A673 (cell line): Measurements from ENCODE around the gene PRKAG2. TPM values are rescaled to one million over a fixed set of nuclear protein-coding genes. Genes with fewer than 3 reads are reported as not detected.

Experiments used
- BruUV-seq: library from RNA; stranded (reverse); fragments of 400-500 nt; replicated peaks from 2 replicates; lab custom pipeline; 2021; lab: Mats Ljungman, UMichigan
- CTCF ChIA-PET: fragments of 300-600 bp; sonication (Branson Sonifier 250); formaldehyde crosslinking; loops from one replicate; lab custom pipeline; 2022; ENCODE audit warnings: antibody characterized with exemption; lab: Charles Lee
- POLR2A ChIA-PET: fragments of 300-600 bp; sonication (Branson Sonifier 250); formaldehyde crosslinking; loops from one replicate; lab custom pipeline; 2022; ENCODE audit warnings: antibody characterized with exemption; ENCODE audit not compliant: low non-redundant PET; lab: Charles Lee
- DNase-seq: peaks from one replicate; pipeline ENCODE4 v3.0.0-alpha.2; 2015; ENCODE audit warnings: low spot score
- H3K27ac ChIP-seq: fragments of 200-600 bp; sonication (generic); 2 replicates; pipeline ENCODE4 v1.5.1; 2016; ENCODE audit warnings: mixed run types, low read depth, mild to moderate bottlenecking, mixed read lengths, antibody characterized with exemption, low read length; ENCODE audit not compliant: poor library complexity, severe bottlenecking
- H3K27me3 ChIP-seq: fragments of 200-600 bp; sonication (generic); replicated peaks from 2 replicates; pipeline ENCODE4 v1.6.1; 2017; ENCODE audit warnings: mixed run types, low read depth, mild to moderate bottlenecking, mixed read lengths, antibody characterized with exemption, low read length; ENCODE audit not compliant: insufficient read depth, poor library complexity
- H3K36me3 ChIP-seq: fragments of 200-600 bp; sonication (generic); 2 replicates; pipeline ENCODE4 v1.6.1; 2016; ENCODE audit warnings: mixed run types, mild to moderate bottlenecking, mixed read lengths, antibody characterized with exemption, low read length; ENCODE audit not compliant: insufficient read depth, poor library complexity, severe bottlenecking
- H3K4me1 ChIP-seq: fragments of 200-600 bp; sonication (generic); 2 replicates; pipeline ENCODE4 v1.6.1; 2017; ENCODE audit warnings: mixed run types, mild to moderate bottlenecking, mixed read lengths, antibody characterized with exemption, low read length; ENCODE audit not compliant: insufficient read depth, poor library complexity, severe bottlenecking
- H3K4me3 ChIP-seq: fragments of 200-600 bp; sonication (generic); 2 replicates; pipeline ENCODE4 v1.5.1; 2016; ENCODE audit warnings: low read depth, mixed run types, mild to moderate bottlenecking, mixed read lengths, low read length; ENCODE audit not compliant: poor library complexity, severe bottlenecking
- H3K9me3 ChIP-seq: fragments of 200-600 bp; sonication (generic); 2 replicates; pipeline ENCODE4 v1.6.1; 2016; ENCODE audit warnings: mixed run types, low read depth, mild to moderate bottlenecking, mixed read lengths, antibody characterized with exemption, low read length; ENCODE audit not compliant: poor library complexity, severe bottlenecking
- CTCF ChIP-seq: fragments of 300-800, 200-600 bp; sonication (generic); conservative IDR thresholded peaks from 2 replicates; pipeline ENCODE4 v1.5.1; 2017; ENCODE audit warnings: low read depth, mild to moderate bottlenecking, antibody characterized with exemption, low read length, moderate library complexity, mixed read lengths
- EZH2 ChIP-seq: fragments of 200-600 bp; sonication (generic); IDR thresholded peaks from 2 replicates; pipeline ENCODE4 v1.6.1; 2017; ENCODE audit warnings: borderline replicate concordance, low read depth, mild to moderate bottlenecking, mixed read lengths, antibody characterized with exemption, low read length; ENCODE audit not compliant: poor library complexity, severe bottlenecking
- intact Hi-C: fragments of 100-400 bp; cut with micrococcal nuclease; formaldehyde crosslinking; loops from one replicate; pipeline ENCODE4 v1.10.0; 2022; ENCODE audit not compliant: unreplicated experiment
- total RNA-seq: library from RNA; stranded (reverse); gene quantifications from 2 replicates; pipeline ENCODE4 v1.2.3, GENCODE V29; 2021

Gene PRKAG2
- total RNA-seq, 1 experiment from 2014 or later: 11.6 TPM

GRCh38 chr7:151836191-151836926, 40.6 kb downstream of the PRKAG2 start:
- no peak for DNase-seq
- Histone ChIP-seq H3K27me3 (no peaks in the 10 kb centered on the region), H3K4me3 (no peak overlapping the region), H3K27ac (no peak overlapping the region), H3K4me1 (peaks cover 14% of the 10 kb centered on the region), H3K36me3 (no peaks in the 10 kb centered on the region), H3K9me3 (no peaks in the 10 kb centered on the region)
- ChIA-PET CTCF (no interaction called here), POLR2A (no interaction called here)
- BruUV-seq: no TSS peak
- no peak for TF ChIP-seq CTCF
- no peak for TF ChIP-seq EZH2
- intact Hi-C loops: no loop called here

- CTCF ChIA-PET: no interaction called here
- intact Hi-C loops: no loop called here
- TF ChIP-seq CTCF: no peak
- TF ChIP-seq EZH2: no peak
- H3K9me3 ChIP-seq: no peaks in the 10 kb centered on the region
- H3K27me3 ChIP-seq: no peaks in the 10 kb centered on the region
- POLR2A ChIA-PET: no interaction called here
- no TSS peak for BruUV-seq
- H3K27ac ChIP-seq: no peak overlapping the region
- no peak overlapping the region for H3K4me3 ChIP-seq
- H3K36me3 ChIP-seq: no peaks in the 10 kb centered on the region
- peaks cover 14% of the 10 kb centered on the region for H3K4me1 ChIP-seq
- DNase-seq: no peak
Observed at GRCh38 chr7:151835636-151836035, 41.3 kb downstream of the PRKAG2 start.

GRCh38 chr7:151834271-151835035, 42.5 kb downstream of the PRKAG2 start:
- Histone ChIP-seq H3K27me3 (no peaks in the 10 kb centered on the region), H3K27ac (no peak overlapping the region), H3K36me3 (no peaks in the 10 kb centered on the region), H3K4me3 (no peak overlapping the region), H3K9me3 (no peaks in the 10 kb centered on the region), H3K4me1 (peaks cover 14% of the 10 kb centered on the region)
- BruUV-seq: no TSS peak
- POLR2A ChIA-PET: no interaction called here
- TF ChIP-seq EZH2 (no peak), CTCF (no peak)
- intact Hi-C loops: no loop called here
- DNase-seq: no peak
- CTCF ChIA-PET: no interaction called here
